ENCODE measurements around the gene FNDC3B.

The FNDC3B gene

GRCh38 chr3:172036541-172037215, 2.7 kb upstream of the FNDC3B start:
- TF ChIP-seq EGR1 (IDR thresholded peaks at IDR 0.05) (no peak), USF1 (IDR thresholded peaks at IDR 0.05) (no peak), YY1 (IDR thresholded peaks at IDR 0.05; ENCODE audit: low read depth) (no peak), FOXM1 (IDR thresholded peaks at IDR 0.05; ENCODE audit: borderline replicate concordance, low read depth) (no peak), MAX (IDR thresholded peaks at IDR 0.05) (no peak), TCF12 (IDR thresholded peaks at IDR 0.05; ENCODE audit: low read depth) (no peak), CREB1 (IDR thresholded peaks at IDR 0.05; ENCODE audit: low read depth) (no peak), TAF1 (IDR thresholded peaks at IDR 0.05; ENCODE audit: low read depth) (no peak), TEAD4 (IDR thresholded peaks at IDR 0.05) (no peak), NFIC (IDR thresholded peaks at IDR 0.05) (no peak)

- TF ChIP-seq ZBTB7A (IDR thresholded peaks at IDR 0.05; ENCODE audit: low read depth): no peak
Measured at GRCh38 chr3:172038798-172039435, 461 bp upstream of the FNDC3B start.

- TF ChIP-seq ZBTB7A (IDR thresholded peaks at IDR 0.05; ENCODE audit: low read depth) (peak; percentile 49), REST (IDR thresholded peaks at IDR 0.05; ENCODE audit: low read depth) (0 out of 2 replicates have a peak, but pooled peaks have one; percentile 15), EP300 (IDR thresholded peaks at IDR 0.05; ENCODE audit: borderline replicate concordance) (no peak), TEAD4 (IDR thresholded peaks at IDR 0.05) (peak; percentile 83), NFIC (IDR thresholded peaks at IDR 0.05) (peak; percentile 47), TCF12 (IDR thresholded peaks at IDR 0.05; ENCODE audit: low read depth) (peak; percentile 15; the same call in 1 of the 2 replicates), YY1 (IDR thresholded peaks at IDR 0.05; ENCODE audit: low read depth) (no peak; the same call in 1 of the 2 replicates), EGR1 (IDR thresholded peaks at IDR 0.05) (0 out of 2 replicates have a peak, but pooled peaks have one; percentile 16), RAD21 (IDR thresholded peaks at IDR 0.05; ENCODE audit: low read depth) (peak; percentile 22; the same call in 1 of the 2 replicates), TAF1 (IDR thresholded peaks at IDR 0.05; ENCODE audit: low read depth) (no peak; the same call in 1 of the 2 replicates), CREB1 (IDR thresholded peaks at IDR 0.05; ENCODE audit: low read depth) (no peak), USF1 (IDR thresholded peaks at IDR 0.05) (no peak; the same call in 1 of the 2 replicates), FOXM1 (IDR thresholded peaks at IDR 0.05; ENCODE audit: borderline replicate concordance, low read depth) (0 out of 2 replicates have a peak, but pooled peaks have one; percentile 6), CEBPB (IDR thresholded peaks at IDR 0.05) (no peak), MAX (IDR thresholded peaks at IDR 0.05) (peak; percentile 85)
Measured at GRCh38 chr3:172040078-172040980, 951 bp downstream of the FNDC3B start.

GRCh38 chr3:172040981-172041963, 1.9 kb downstream of the FNDC3B start:
- TF ChIP-seq EP300 (IDR thresholded peaks at IDR 0.05; ENCODE audit: borderline replicate concordance): no peak
- TF ChIP-seq ZBTB7A (IDR thresholded peaks at IDR 0.05; ENCODE audit: low read depth): 0 out of 2 replicates have a peak, but pooled peaks have one; percentile 6
- no peak for TF ChIP-seq NFIC (IDR thresholded peaks at IDR 0.05)
- no peak for TF ChIP-seq TEAD4 (IDR thresholded peaks at IDR 0.05)
- TF ChIP-seq REST (IDR thresholded peaks at IDR 0.05; ENCODE audit: low read depth): no peak
- TF ChIP-seq FOXM1 (IDR thresholded peaks at IDR 0.05; ENCODE audit: borderline replicate concordance, low read depth): no peak

Measured in Ishikawa (cell line).